Astrocyte (in vitro differentiated cells and primary cell): ENCODE results near the gene SP3.

ENCODE experiments used
- EZH2 ChIP-seq: IDR thresholded peaks from 2 replicates; pipeline ENCODE4 v1.6.1; 2012; ENCODE audit warnings: mild to moderate bottlenecking, low read length, inconsistent platforms; ENCODE audit not compliant: insufficient read depth
- TF ChIP-seq, protein P1 (sequence below): IDR thresholded peaks from 2 replicates; pipeline ENCODE4 v1.5.1; 2011; ENCODE audit warnings: low read depth, mild to moderate bottlenecking, inconsistent platforms, low read length, moderate library complexity; ENCODE audit not compliant: insufficient read depth

GRCh38 chr2:173993459-173993858 is 28.3 kb upstream of the SP3 start:
- no peak for TF ChIP-seq EZH2
- TF ChIP-seq, protein P1, sequence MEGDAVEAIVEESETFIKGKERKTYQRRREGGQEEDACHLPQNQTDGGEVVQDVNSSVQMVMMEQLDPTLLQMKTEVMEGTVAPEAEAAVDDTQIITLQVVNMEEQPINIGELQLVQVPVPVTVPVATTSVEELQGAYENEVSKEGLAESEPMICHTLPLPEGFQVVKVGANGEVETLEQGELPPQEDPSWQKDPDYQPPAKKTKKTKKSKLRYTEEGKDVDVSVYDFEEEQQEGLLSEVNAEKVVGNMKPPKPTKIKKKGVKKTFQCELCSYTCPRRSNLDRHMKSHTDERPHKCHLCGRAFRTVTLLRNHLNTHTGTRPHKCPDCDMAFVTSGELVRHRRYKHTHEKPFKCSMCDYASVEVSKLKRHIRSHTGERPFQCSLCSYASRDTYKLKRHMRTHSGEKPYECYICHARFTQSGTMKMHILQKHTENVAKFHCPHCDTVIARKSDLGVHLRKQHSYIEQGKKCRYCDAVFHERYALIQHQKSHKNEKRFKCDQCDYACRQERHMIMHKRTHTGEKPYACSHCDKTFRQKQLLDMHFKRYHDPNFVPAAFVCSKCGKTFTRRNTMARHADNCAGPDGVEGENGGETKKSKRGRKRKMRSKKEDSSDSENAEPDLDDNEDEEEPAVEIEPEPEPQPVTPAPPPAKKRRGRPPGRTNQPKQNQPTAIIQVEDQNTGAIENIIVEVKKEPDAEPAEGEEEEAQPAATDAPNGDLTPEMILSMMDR, result no peak
